ENCODE data around the gene LHPP. TPM values are rescaled to one million over a fixed set of nuclear protein-coding genes. Genes with fewer than 3 reads are reported as not detected.

Gene LHPP
- total RNA-seq, 1 donor from 2014 or later, result 18.8 TPM

DNA sequence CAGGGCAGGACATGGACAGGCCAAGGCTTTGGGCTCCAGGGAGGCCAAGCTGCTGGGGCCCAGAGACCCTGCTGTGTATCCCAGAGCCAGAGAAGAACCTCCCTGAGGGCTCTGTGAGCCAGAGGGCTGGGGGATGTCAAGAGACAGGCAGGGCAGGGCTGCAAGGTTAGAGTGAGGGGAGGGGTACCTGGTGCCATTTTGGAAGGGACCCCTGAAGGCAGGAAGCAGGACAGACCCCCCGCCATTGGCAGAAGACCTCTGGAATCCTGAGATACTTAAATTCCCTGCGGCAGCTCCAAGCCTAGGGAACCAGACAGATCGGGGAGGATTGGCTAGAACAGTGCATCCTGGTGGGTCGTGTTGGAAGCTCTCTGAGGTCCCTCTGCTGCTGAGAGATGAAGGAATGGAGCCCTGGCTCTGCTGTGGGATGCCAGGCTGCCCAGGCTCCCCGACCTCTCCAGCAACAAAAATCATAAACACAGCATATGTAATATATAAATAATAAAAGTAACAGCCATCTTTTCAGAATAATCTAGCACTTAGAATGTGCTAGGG lies 75.0 kb downstream of the LHPP start:
- H3K4me1 Mint-ChIP-seq (ENCODE audit: unreplicated experiment), result peaks cover 3% of the 10 kb centered on the region
- H3K9me3 Mint-ChIP-seq (ENCODE audit: unreplicated experiment), result no peaks in the 10 kb centered on the region
- no peaks in the 10 kb centered on the region for H3K27me3 Mint-ChIP-seq (ENCODE audit: unreplicated experiment)
- H3K36me3 Mint-ChIP-seq (ENCODE audit: unreplicated experiment), result no peaks in the 10 kb centered on the region
- DNase-seq (ENCODE audit: extremely low spot score, unreplicated experiment), result no peak
- no peak overlapping the region for H3K27ac Mint-ChIP-seq (ENCODE audit: unreplicated experiment)
- TF ChIP-seq, protein P1, sequence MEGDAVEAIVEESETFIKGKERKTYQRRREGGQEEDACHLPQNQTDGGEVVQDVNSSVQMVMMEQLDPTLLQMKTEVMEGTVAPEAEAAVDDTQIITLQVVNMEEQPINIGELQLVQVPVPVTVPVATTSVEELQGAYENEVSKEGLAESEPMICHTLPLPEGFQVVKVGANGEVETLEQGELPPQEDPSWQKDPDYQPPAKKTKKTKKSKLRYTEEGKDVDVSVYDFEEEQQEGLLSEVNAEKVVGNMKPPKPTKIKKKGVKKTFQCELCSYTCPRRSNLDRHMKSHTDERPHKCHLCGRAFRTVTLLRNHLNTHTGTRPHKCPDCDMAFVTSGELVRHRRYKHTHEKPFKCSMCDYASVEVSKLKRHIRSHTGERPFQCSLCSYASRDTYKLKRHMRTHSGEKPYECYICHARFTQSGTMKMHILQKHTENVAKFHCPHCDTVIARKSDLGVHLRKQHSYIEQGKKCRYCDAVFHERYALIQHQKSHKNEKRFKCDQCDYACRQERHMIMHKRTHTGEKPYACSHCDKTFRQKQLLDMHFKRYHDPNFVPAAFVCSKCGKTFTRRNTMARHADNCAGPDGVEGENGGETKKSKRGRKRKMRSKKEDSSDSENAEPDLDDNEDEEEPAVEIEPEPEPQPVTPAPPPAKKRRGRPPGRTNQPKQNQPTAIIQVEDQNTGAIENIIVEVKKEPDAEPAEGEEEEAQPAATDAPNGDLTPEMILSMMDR (IDR thresholded peaks at IDR 0.05), result no peak
- H3K4me3 Mint-ChIP-seq (ENCODE audit: unreplicated experiment), result no peak overlapping the region

DNA sequence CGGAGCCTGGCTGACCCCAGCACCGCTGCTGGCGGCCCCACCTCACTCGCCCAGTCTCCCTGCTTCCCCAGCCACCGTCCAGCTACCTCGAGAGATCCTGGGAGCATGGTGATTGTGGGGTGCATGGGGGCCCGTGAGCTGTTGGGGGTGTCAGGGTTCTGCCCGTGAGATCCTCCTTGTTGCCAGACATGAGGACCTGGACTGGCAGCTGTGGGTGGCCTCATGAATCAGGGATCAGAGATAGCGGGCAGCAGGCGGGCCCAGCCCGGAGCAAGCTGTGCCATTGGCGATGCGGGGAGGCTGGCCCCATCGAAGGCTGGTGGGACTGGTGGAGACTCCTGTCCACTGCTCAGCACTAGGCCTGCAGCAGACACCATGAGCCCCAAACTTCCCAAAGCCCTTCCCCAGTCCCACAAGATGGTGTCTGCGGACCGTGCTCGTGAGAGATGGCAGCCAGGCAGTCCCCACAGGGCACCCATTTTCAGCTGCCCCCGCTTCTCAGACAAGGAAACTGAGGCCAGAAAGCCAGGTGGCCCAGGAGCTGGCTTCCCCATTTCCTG lies 75.6 kb downstream of the LHPP start:
- no peaks in the 10 kb centered on the region for H3K9me3 Mint-ChIP-seq (ENCODE audit: unreplicated experiment)

DNA sequence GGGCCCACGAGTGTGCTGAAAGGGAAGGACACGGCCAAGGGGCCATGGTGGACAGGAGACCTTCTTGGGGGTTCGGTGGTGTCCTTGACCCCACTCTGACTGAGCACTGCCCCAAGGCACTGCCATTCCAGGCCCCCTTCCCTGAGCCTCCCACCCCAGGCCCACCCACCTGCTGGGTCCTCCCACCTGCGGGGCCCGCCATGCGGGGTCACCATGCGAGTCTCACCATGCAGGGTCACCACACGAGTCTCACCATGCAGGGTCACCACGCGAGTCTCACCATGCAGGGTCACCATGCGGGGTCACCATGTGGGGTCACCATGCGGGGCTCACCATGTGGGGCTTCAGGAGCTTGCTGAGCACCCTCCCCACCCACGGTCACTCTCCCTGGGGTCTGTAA lies 76.3 kb downstream of the LHPP start:
- no peak overlapping the region for H3K27ac Mint-ChIP-seq (ENCODE audit: unreplicated experiment)
- peaks cover 3% of the 10 kb centered on the region for H3K4me1 Mint-ChIP-seq (ENCODE audit: unreplicated experiment)
- no peaks in the 10 kb centered on the region for H3K27me3 Mint-ChIP-seq (ENCODE audit: unreplicated experiment)
- TF ChIP-seq, protein P1 (IDR thresholded peaks at IDR 0.05), result no peak
- DNase-seq (ENCODE audit: extremely low spot score, unreplicated experiment), result no peak
- no peaks in the 10 kb centered on the region for H3K36me3 Mint-ChIP-seq (ENCODE audit: unreplicated experiment)
- H3K9me3 Mint-ChIP-seq (ENCODE audit: unreplicated experiment), result no peaks in the 10 kb centered on the region
- H3K4me3 Mint-ChIP-seq (ENCODE audit: unreplicated experiment), result no peak overlapping the region

More for the DNA sequence above, 75.6 kb downstream of the LHPP start:
- TF ChIP-seq, protein P1 (IDR thresholded peaks at IDR 0.05), result no peak
- DNase-seq (ENCODE audit: extremely low spot score, unreplicated experiment), result no peak
- Mint-ChIP-seq H3K4me1 (ENCODE audit: unreplicated experiment) (peaks cover 3% of the 10 kb centered on the region), H3K4me3 (ENCODE audit: unreplicated experiment) (no peak overlapping the region), H3K27me3 (ENCODE audit: unreplicated experiment) (no peaks in the 10 kb centered on the region), H3K27ac (ENCODE audit: unreplicated experiment) (no peak overlapping the region), H3K36me3 (ENCODE audit: unreplicated experiment) (no peaks in the 10 kb centered on the region)

DNA sequence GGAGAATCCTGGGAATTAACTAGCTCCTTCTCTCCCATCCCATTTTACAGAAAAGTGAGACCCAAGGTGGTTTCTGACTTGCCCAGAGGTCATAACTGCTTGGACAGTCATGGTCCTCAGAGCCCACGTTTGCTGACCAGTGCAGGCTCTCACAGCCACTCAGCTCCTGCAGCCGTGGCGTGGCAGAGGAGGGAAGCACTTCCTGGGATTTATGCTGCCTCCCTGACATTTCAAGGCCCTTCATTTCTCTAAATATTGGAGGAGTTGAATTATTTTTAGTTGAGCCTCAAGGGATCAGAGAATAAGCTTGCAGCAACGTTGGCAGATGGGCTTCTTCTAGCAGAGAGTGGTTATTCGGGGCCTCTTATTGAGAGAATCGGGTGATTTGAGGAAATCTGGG lies 77.1 kb downstream of the LHPP start:
- Mint-ChIP-seq H3K27me3 (ENCODE audit: unreplicated experiment) (no peaks in the 10 kb centered on the region), H3K4me3 (ENCODE audit: unreplicated experiment) (no peak overlapping the region), H3K27ac (ENCODE audit: unreplicated experiment) (no peak overlapping the region), H3K9me3 (ENCODE audit: unreplicated experiment) (no peaks in the 10 kb centered on the region), H3K36me3 (ENCODE audit: unreplicated experiment) (no peaks in the 10 kb centered on the region), H3K4me1 (ENCODE audit: unreplicated experiment) (peaks cover 3% of the 10 kb centered on the region)
- DNase-seq (ENCODE audit: extremely low spot score, unreplicated experiment), result no peak
- TF ChIP-seq, protein P1 (IDR thresholded peaks at IDR 0.05), result no peak

DNA sequence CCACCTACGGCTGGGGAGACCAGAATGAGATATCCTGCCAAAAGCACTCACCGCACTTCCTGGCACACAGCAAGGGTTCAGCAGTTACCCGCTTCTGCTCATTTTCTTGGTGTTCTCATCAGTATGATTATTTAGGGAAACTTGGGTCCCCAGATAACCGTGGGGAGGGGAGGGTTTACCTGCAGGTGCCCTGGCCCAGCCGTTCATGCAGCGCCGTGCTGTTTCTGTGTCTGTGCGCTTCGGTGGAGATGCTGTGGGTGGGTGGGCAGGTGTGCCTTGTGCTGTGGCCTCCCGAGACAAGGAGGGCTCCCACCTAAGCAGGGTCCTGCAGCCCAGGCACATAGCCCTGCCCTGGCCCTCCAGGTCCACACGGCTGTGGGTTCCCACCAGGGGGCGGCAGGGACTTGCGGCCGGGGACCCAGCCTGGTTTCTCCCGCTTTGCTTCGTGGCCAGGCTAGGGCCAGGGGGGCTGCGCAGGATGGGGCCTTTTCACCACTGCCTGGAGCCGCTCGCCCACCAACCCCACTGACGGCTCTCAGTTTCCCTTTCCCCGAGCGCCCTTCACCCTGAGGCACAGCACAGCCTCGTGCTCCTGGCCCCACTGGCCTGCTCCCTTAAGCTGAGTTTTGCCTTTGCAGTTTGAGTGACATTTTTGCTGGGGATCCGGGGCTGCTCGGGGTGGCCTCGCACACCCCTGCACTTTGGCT lies 78.5 kb downstream of the LHPP start:
- Mint-ChIP-seq H3K9me3 (ENCODE audit: unreplicated experiment) (no peaks in the 10 kb centered on the region), H3K27ac (ENCODE audit: unreplicated experiment) (no peak overlapping the region), H3K4me3 (ENCODE audit: unreplicated experiment) (no peak overlapping the region), H3K36me3 (ENCODE audit: unreplicated experiment) (no peaks in the 10 kb centered on the region), H3K27me3 (ENCODE audit: unreplicated experiment) (no peaks in the 10 kb centered on the region), H3K4me1 (ENCODE audit: unreplicated experiment) (peaks cover 3% of the 10 kb centered on the region)
- TF ChIP-seq, protein P1 (IDR thresholded peaks at IDR 0.05), result peak; percentile 76
- no peak for DNase-seq (ENCODE audit: extremely low spot score, unreplicated experiment)

Measured in osteocyte (in vitro differentiated cells).